Neural progenitor cell (in vitro differentiated cells): ENCODE results near the gene PSMC4.

Experiments used
- CTCF ChIP-seq: fragments of 200-600 bp; sonication (generic); IDR thresholded peaks from 2 replicates; pipeline ENCODE4 v1.5.1; 2017; ENCODE audit warnings: antibody characterized with exemption, mild to moderate bottlenecking
- EZH2 ChIP-seq: fragments of 200-600 bp; sonication (generic); IDR thresholded peaks from 2 replicates; pipeline ENCODE4 v1.6.1; 2017; ENCODE audit warnings: antibody characterized with exemption, mild to moderate bottlenecking, moderate library complexity

DNA sequence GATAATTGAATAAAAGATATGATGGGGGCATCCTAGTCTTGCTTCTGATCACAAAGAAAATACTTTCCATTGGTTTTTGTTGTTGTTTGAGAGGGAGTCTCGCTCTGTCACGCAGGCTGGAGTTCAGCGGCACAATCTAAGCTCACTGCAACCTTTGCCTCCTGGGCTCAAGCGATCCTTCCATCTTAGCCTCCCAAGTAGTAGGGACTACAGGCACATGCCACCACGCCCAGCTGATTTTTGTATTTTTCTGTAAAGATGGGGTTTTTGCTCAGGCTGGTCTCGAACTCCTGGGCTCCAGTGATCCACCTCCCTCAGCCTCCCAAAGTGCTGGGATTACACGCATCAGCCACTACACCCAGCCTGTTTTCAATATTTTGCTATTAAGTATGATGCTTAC lies 17.1 kb upstream of the PSMC4 start:
- TF ChIP-seq CTCF (no peak), EZH2 (no peak)
